GM11168 (cell line): Measurements from ENCODE around the gene LMBR1L.

ENCODE experiments used
- in situ Hi-C: fragments of 300-500 bp; cut with MboI; formaldehyde crosslinking; loops from one replicate; pipeline ENCODE4 v1.12.0; 2022; ENCODE audit warnings: low sequenced_read_pairs; ENCODE audit not compliant: unreplicated experiment

LMBR1L gene

DNA sequence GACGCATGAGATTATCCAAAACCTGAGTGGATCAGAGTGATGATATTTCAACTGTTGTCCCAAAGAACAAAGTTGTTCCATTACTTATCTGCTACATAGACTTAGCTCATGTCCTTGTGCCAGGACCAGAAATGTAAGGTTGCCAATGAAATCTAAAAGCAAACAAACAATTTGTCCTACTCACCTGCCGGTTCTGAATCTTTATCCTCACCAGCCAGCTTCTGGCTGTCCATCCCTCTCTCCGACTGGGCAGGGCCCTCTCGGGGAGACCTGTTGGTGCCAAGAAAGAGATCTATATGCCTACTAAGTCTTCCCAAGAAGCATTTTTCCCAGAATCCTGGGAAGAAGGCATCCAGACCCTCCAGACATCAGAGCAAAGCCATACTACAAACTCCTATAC lies 55.6 kb downstream of the LMBR1L start:
- in situ Hi-C loops = no loop called here

DNA sequence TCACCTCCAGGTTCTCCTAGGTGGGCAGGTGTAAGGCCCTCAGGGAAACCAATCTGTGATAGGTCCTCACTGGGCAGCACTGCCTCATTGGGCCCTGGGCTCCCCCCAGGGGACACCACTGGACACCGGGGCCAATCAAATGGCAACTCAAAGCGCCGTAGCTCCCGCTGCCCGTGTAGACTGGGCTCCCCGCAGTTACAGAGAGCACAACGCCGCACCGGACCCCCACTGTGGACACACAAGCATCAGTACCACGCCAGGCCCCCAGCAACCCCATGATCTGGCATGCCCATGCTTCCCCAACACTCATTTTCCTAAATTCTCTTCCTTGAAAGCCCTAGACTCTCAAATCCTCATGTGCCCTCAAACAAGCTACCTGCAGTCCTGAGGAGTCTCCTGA lies 56.1 kb downstream of the LMBR1L start:
- in situ Hi-C loops = no loop called here

DNA sequence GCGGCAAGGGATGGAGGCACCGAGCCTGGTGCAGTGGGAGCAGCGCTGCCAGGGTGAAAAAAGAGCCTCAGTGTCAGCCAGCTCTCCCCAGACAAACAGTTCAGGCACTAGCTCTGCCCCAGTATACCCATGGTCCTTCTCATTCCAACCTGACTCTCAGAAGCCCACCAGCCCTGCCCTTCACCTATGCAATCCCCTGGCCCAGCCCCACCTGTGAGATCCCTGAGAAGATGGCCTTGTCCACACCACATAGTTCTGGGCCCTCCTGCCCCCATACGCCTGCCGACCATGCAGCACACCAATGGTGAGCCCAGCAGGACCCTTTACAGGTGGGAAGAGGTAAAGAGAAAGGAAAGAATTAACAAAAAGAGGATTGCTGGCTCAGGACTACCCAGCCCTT lies 56.6 kb downstream of the LMBR1L start:
- in situ Hi-C loops = no loop called here

DNA sequence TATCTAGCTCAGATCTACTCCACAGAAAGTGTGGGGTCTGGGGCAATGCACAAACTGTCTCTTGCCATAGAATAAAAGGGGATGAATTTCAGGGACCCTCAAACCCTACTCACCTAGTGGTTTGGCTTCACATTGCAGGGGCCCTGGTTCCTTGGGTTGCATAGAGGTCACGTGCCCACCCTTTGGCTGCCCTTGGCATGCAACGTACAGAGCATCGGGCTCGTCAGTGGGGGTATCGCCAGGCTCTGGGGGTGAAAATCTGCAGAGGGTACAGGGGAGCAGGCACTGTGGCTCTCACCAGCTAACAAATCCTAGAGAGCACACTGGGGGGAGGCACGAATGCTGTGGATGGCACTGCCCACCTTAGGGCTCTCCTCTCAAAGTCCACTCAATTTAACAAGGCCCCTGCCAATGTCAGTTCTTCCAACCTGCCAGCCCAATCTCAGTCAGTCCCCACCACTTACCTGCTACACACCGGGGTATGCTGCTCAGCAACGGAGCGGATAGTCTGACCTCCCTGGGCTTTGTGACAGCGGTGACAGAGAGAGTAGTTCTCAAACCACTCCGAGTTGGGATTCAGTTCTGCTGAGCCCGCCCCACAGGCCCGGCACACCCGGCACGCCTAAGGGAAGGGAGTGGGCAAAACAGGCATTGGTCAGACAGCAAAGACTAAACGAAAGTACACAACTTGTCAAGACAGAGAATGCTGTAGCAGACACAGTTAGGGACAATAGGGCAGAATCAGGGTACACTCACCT lies 58.0 kb downstream of the LMBR1L start:
- in situ Hi-C loops = no loop called here

DNA sequence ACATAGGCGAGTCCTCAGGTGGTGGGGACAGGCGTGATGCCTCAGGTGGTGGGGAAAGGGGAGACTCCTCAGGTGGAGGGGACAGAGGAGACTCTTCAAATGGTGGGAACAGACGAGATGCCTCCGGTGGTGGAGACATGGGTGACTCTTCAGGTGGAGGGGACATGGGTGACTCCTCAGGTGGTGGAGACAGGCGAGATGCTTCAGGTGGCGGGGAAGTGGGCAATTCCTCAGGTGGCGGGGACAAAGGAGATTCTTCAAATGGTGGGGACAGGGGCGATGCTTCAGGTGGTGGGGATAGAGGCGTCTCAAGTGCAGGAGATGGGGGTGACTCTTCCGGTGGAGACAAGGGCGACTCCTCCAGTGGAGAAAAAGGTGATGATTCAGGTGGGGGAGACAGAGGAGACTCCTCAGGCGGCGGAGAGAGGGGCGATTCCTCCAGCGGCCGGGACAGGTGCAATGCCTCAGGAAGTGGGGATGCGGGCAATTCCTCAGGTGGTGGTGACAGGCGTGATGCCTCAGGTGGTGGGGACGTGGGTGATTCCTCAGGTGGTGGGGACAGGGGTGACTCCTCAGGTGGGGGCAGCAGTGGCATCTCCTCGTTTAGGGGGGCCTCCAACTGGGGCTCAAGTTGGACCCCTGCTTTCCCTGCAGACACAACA lies 58.7 kb downstream of the LMBR1L start:
- in situ Hi-C loops = no loop called here

DNA sequence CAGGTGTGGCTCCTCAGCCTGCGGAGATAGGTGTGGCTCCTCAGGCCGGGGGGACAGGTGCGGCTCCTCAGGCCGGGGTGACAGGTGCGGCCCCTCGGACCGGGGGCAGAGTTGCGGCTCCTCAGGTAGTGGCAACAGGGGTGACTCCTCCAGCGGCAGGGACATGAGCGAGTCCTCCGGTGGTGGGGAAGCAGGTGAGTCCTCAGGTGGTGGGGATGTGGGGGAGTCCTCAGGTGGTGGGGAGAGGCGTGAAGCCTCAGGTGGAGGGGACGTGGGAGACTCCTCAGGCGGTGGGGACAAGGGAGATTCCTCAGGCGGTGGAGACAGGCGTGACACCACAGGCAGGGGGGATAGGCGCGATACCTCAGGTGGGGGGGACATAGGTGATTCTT lies 59.3 kb downstream of the LMBR1L start:
- in situ Hi-C loops = no loop called here

DNA sequence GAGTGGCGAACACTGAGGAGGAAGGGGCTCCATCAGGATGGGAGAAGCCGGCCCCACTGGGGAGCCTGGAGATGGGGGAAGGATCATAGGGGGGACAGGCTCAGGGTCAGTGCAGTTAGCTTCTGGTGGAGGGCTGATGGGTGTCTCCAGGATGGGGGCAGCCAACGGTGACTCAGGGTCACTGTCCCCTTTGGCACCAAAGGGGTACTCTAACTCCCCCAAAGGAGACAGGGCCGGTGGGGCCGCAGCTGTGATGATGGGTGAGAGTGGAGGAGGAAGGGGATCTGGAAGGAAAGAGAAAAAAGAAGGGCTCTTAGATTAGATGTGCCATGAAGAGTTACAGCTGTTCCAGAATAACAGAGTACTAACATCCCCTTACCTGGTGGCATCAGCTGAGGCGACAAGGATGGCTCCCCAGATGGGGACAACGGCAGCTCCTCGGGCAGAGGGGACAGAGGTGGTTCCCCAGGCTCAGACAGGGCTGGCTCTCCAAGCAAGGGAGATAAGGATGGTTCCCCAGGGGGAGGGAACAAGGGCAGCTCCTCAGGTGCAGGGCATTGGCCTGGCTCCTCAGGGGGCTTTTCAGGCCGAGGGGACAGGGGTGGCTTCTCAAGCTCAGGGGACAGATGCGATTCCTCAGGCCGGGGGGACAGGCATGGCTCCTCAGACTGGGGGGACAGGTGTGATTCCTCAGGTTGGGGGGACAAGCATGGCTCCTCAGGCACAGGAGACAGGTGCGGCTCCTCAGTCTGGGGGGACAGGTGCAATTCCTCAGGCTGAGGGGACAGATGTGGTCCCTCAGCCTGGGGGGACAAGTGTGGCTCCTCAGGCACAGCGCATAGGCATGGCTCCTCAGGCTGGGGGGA lies 59.9 kb downstream of the LMBR1L start:
- in situ Hi-C loops = no loop called here

DNA sequence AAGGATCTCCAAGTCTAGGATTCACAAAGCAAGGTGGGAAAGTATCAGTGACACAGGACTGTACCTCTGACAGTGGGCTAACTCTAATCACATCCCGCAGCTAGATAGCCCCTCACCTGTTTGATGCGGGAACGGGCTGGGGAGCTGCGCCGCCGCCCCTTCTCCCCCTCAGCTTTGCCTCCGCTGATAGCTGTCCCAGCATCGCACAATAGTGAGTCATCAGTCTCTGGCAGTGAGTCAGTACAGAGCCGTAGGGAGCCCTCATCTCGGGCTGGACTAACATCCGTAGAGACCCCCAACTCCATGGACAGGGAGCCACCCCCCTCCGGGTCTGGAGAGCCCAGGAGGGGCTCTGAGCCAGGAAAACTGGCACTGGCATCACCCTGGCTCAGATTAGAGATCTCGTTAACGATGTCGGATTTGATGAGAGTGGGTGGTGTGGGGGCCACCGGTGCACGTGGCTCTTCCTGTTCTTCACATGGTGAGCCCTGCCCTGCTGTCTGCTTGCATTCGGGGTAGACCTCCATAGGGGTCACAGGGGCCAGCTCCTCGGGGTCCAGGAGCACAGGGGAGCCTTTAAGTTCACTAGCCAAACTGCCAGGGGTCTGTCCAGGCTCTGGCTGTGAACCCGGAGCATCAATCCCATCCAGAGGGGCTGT lies 61.0 kb downstream of the LMBR1L start:
- in situ Hi-C loops = no loop called here

DNA sequence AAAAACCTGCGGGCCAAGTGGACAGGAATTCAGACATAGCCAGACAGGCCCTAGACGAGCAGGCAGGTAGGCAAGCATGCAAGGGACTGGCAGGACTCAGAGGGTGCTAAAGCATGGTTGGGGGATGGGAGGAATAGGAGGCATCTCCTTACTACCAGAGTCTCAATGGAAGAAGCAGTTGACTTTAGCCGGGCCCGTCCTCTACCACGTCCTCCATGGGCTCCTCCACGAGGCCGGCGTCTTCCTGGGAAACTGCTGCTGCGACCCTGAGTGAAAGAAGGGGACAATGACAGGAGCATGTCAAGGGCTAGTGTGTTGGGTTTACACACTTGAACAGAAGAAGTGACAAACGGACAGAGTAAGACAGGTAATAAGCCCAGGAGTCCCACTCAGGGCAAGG lies 61.7 kb downstream of the LMBR1L start:
- in situ Hi-C loops = no loop called here
